Caco-2 (cell line): ENCODE results near the gene NDFIP2. TPM values are rescaled to one million over a fixed set of nuclear protein-coding genes. Genes with fewer than 3 reads are reported as not detected.

ENCODE experiments used
- BruUV-seq: library from RNA; stranded (reverse); fragments of 400-500 nt; replicated peaks from 2 replicates; lab custom pipeline; 2021; lab: Mats Ljungman, UMichigan
- CTCF ChIA-PET: fragments of 300-600 bp; sonication (Branson Sonifier 250); formaldehyde crosslinking; loops from one replicate; lab custom pipeline; 2022; ENCODE audit warnings: antibody characterized with exemption; lab: Charles Lee
- POLR2A ChIA-PET: fragments of 300-600 bp; sonication (Branson Sonifier 250); formaldehyde crosslinking; loops from one replicate; lab custom pipeline; 2022; ENCODE audit warnings: antibody characterized with exemption; lab: Charles Lee
- DNase-seq, 2 experiments: peaks; one replicate each; pipeline versions ENCODE4 v3.0.0 to v3.0.0-alpha.2; 2020 to 2022
- H3K27me3 ChIP-seq: replicated peaks from 2 replicates; pipeline ENCODE4 v1.6.0; 2011; ENCODE audit warnings: low read length; ENCODE audit not compliant: control insufficient read depth, insufficient read depth
- H3K36me3 ChIP-seq: 2 replicates; pipeline ENCODE4 v1.5.1; 2011; ENCODE audit warnings: low read length; ENCODE audit not compliant: control insufficient read depth, insufficient read depth
- H3K4me1 ChIP-seq: fragments of 250-450 bp; sonication (Bioruptor Pico); 2 replicates; pipeline ENCODE4 v1.5.1; 2020; ENCODE audit warnings: mild to moderate bottlenecking
- H3K4me3 ChIP-seq: 2 replicates; pipeline ENCODE4 v1.5.1; 2011; ENCODE audit warnings: low read depth, mild to moderate bottlenecking, control low read depth, low read length
- H3K9me3 ChIP-seq: fragments of 250-450 bp; sonication (Bioruptor Pico); 2 replicates; pipeline ENCODE4 v1.5.1; 2020; ENCODE audit warnings: mild to moderate bottlenecking, moderate library complexity
- H3K27ac Mint-ChIP-seq: one replicate; pipeline ENCODE4 v1.8.0; 2022; ENCODE audit warnings: mixed read lengths; ENCODE audit not compliant: unreplicated experiment
- H3K27me3 Mint-ChIP-seq: one replicate; pipeline ENCODE4 v1.8.0; 2022; ENCODE audit warnings: mixed read lengths; ENCODE audit not compliant: insufficient read depth, unreplicated experiment
- H3K36me3 Mint-ChIP-seq: one replicate; pipeline ENCODE4 v1.8.0; 2022; ENCODE audit warnings: mild to moderate bottlenecking, mixed read lengths; ENCODE audit not compliant: insufficient read depth, unreplicated experiment
- H3K4me1 Mint-ChIP-seq: one replicate; pipeline ENCODE4 v1.8.0; 2022; ENCODE audit warnings: low read depth, mixed read lengths; ENCODE audit not compliant: unreplicated experiment
- H3K4me3 Mint-ChIP-seq: one replicate; pipeline ENCODE4 v1.8.0; 2022; ENCODE audit warnings: mild to moderate bottlenecking, moderate library complexity, mixed read lengths; ENCODE audit not compliant: unreplicated experiment
- H3K9me3 Mint-ChIP-seq: one replicate; pipeline ENCODE4 v1.8.0; 2022; ENCODE audit warnings: mixed read lengths; ENCODE audit not compliant: unreplicated experiment
- CTCF ChIP-seq, 2 experiments: fragments of 200-600 bp in 1 of 2; IDR thresholded peaks; 1 replicate in 1 of 2; 2 replicates in 1 of 2; pipeline versions ENCODE4 v1.5.1 to v1.8.0; 2011 to 2022; ENCODE audit warnings: antibody characterized with exemption in 1 of 2, control low read depth in 1 of 2, inconsistent platforms in 1 of 2, low read depth in 1 of 2, low read length in 1 of 2, mild to moderate bottlenecking in 1 of 2, moderate library complexity in 1 of 2; ENCODE audit not compliant: insufficient read depth in 1 of 2, severe bottlenecking in 1 of 2, unreplicated experiment in 1 of 2
- intact Hi-C: fragments of 100-400 bp; cut with micrococcal nuclease; formaldehyde crosslinking; loops from one replicate; pipeline ENCODE4 v1.10.0; 2022; ENCODE audit not compliant: unreplicated experiment
- total RNA-seq: library from RNA; stranded (reverse); gene quantifications from 2 replicates; pipeline ENCODE4 v1.2.3, GENCODE V29; 2022

The NDFIP2 gene
- total RNA-seq, 1 experiment from 2014 or later = 61.2 TPM

GRCh38 chr13:79434556-79434955 lies 46.4 kb upstream of the NDFIP2 start:
- TF ChIP-seq CTCF (IDR thresholded peaks at IDR 0.05; ENCODE audit: insufficient read depth in 1 of 2, low read depth in 1 of 2, low read length in 1 of 2, severe bottlenecking in 1 of 2, unreplicated experiment in 1 of 2) = no peak
- Histone ChIP-seq H3K36me3 (no peaks in the 10 kb centered on the region), H3K4me3 (no peak overlapping the region), H3K4me1 (peaks cover 17% of the 10 kb centered on the region), H3K27me3 (no peaks in the 10 kb centered on the region), H3K9me3 (peaks cover 7% of the 10 kb centered on the region; the same call in 1 of the 2 replicates)
- H3K4me3 Mint-ChIP-seq = no peak overlapping the region
- H3K4me1 Mint-ChIP-seq = peaks cover 14% of the 10 kb centered on the region
- POLR2A ChIA-PET = no interaction called here
- H3K9me3 Mint-ChIP-seq = no peaks in the 10 kb centered on the region
- BruUV-seq = no TSS peak
- H3K36me3 Mint-ChIP-seq = no peaks in the 10 kb centered on the region
- no peaks in the 10 kb centered on the region for H3K27me3 Mint-ChIP-seq
- intact Hi-C loops = no loop called here
- no peak for DNase-seq
- H3K27ac Mint-ChIP-seq = no peak overlapping the region
- CTCF ChIA-PET = interaction anchor here (1.4 kb wide), 1 partner anchor 10 kb away, joined by 4 read pairs; no protein-coding TSS in a partner anchor

GRCh38 chr13:79435561-79435990 lies 45.4 kb upstream of the NDFIP2 start:
- H3K27ac Mint-ChIP-seq = peak overlapping the region; percentile 10
- Histone ChIP-seq H3K4me3 (no peak overlapping the region), H3K36me3 (no peaks in the 10 kb centered on the region), H3K9me3 (peaks cover 7% of the 10 kb centered on the region; the same call in 1 of the 2 replicates), H3K4me1 (peaks cover 17% of the 10 kb centered on the region), H3K27me3 (no peaks in the 10 kb centered on the region)
- H3K36me3 Mint-ChIP-seq = no peaks in the 10 kb centered on the region
- ChIA-PET CTCF (interaction anchor here (0.8 kb wide), 1 partner anchor 11 kb away, joined by 3 read pairs; no protein-coding TSS in a partner anchor), POLR2A (interaction anchor here (0.6 kb wide), 1 partner anchor 30 kb away, joined by 3 read pairs; the partner anchor contains the start of gene RBM26)
- H3K27me3 Mint-ChIP-seq = no peaks in the 10 kb centered on the region
- intact Hi-C loops = no loop called here
- peak in 1 of 2 experiments; percentile 23 for DNase-seq
- peaks cover 14% of the 10 kb centered on the region for H3K4me1 Mint-ChIP-seq
- no TSS peak for BruUV-seq
- H3K4me3 Mint-ChIP-seq = no peak overlapping the region
- no peak for TF ChIP-seq CTCF (IDR thresholded peaks at IDR 0.05; ENCODE audit: insufficient read depth in 1 of 2, low read depth in 1 of 2, low read length in 1 of 2, severe bottlenecking in 1 of 2, unreplicated experiment in 1 of 2)
- no peaks in the 10 kb centered on the region for H3K9me3 Mint-ChIP-seq

- intact Hi-C loops = no loop called here
- CTCF ChIA-PET = no interaction called here
- H3K27me3 Mint-ChIP-seq = no peaks in the 10 kb centered on the region
- no peaks in the 10 kb centered on the region for H3K36me3 Mint-ChIP-seq
- peaks cover 14% of the 10 kb centered on the region; the same call in 1 of the 2 replicates for H3K9me3 ChIP-seq
- H3K36me3 ChIP-seq = no peaks in the 10 kb centered on the region
- no peak for DNase-seq
- no TSS peak for BruUV-seq
- no peak overlapping the region for H3K27ac Mint-ChIP-seq
- no peak overlapping the region for H3K4me3 ChIP-seq
- TF ChIP-seq CTCF (IDR thresholded peaks at IDR 0.05; ENCODE audit: insufficient read depth in 1 of 2, low read depth in 1 of 2, low read length in 1 of 2, severe bottlenecking in 1 of 2, unreplicated experiment in 1 of 2) = no peak
- no peaks in the 10 kb centered on the region for H3K27me3 ChIP-seq
- no peaks in the 10 kb centered on the region for H3K9me3 Mint-ChIP-seq
- POLR2A ChIA-PET = interaction anchor here (0.7 kb wide), 1 partner anchor 37 kb away, joined by 3 read pairs; no protein-coding TSS in a partner anchor
- H3K4me3 Mint-ChIP-seq = no peak overlapping the region
- peaks cover 22% of the 10 kb centered on the region for H3K4me1 Mint-ChIP-seq
- peaks cover 29% of the 10 kb centered on the region for H3K4me1 ChIP-seq
These were observed 41.7 kb upstream of the NDFIP2 start for GRCh38 chr13:79439275-79439674.
